ENCODE data around the gene ATRX.

GRCh38 chrX:77755561-77755960 lies 30.5 kb downstream of the ATRX start:
- no peak for TF ChIP-seq CTCF (IDR thresholded peaks at IDR 0.05 in 4 of 5, conservative IDR thresholded peaks at IDR 0.05 in 1 of 5)
- TF ChIP-seq POLR2A (IDR thresholded peaks at IDR 0.05): no peak

Measured in gastrocnemius medialis (tissue), 4 donors.